Peyer's patch (tissue), 4 donors: Measurements from ENCODE around the gene YJEFN3.

Experiments
- CTCF ChIP-seq, 6 experiments: fragments of 450-650 bp in 4 of 6; fragments of 200-600 bp in 2 of 6; sonication (generic) in 1 of 6; IDR thresholded peaks; one replicate each; pipeline ENCODE4 v1.5.1; 2017 to 2019; ENCODE audit warnings: antibody characterized with exemption in 6 of 6, mild to moderate bottlenecking in 3 of 6, moderate library complexity in 1 of 6
- POLR2A ChIP-seq, 2 donors: fragments of 450-650 bp; IDR thresholded peaks; one replicate each; pipeline ENCODE4 v1.5.1; 2017; ENCODE audit warnings: antibody characterized with exemption in 2 of 2, mild to moderate bottlenecking in 2 of 2, moderate library complexity in 2 of 2

GRCh38 chr19:19501798-19502197 lies 26.9 kb upstream of the YJEFN3 start:
- TF ChIP-seq POLR2A (IDR thresholded peaks at IDR 0.05) = no peak
- TF ChIP-seq CTCF (IDR thresholded peaks at IDR 0.05) = no peak
